VCaP (cell line): ENCODE results near the gene IARS1.

Experiments used
- H3K27ac ChIP-seq: fragments of 450-650 bp; 2 replicates; pipeline ENCODE4 v1.5.1; 2017
- CTCF ChIP-seq: fragments of 450-650 bp; conservative IDR thresholded peaks from 2 replicates; pipeline ENCODE4 v1.5.1; 2017; ENCODE audit warnings: mild to moderate bottlenecking, moderate library complexity

Gene IARS1

DNA sequence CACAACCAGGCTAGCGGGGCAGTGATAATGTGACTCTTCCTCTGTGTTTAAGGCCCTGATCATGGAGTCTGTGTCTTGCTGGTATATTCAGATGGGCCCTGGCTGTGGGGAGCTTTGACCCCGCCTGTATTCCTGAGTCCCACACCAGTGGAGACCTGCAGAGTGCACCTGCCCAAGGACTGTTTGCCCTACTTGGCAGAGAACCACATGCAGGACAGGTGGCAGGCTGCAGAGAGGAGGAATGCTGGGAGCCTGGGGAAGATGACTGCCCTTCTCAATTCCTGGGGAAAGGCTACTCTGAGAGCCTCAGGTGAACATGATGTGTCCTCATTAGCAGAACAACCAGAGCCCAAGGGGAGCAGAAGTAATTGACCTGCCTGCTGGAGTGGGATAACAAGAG, 36.2 kb downstream of the IARS1 start:
- no peak for TF ChIP-seq CTCF

GRCh38 chr9:92254381-92255337, 38.8 kb downstream of the IARS1 start:
- no peak for TF ChIP-seq CTCF
- no peak overlapping the region for H3K27ac ChIP-seq

More for the DNA sequence above, 36.2 kb downstream of the IARS1 start:
- H3K27ac ChIP-seq = no peak overlapping the region

DNA sequence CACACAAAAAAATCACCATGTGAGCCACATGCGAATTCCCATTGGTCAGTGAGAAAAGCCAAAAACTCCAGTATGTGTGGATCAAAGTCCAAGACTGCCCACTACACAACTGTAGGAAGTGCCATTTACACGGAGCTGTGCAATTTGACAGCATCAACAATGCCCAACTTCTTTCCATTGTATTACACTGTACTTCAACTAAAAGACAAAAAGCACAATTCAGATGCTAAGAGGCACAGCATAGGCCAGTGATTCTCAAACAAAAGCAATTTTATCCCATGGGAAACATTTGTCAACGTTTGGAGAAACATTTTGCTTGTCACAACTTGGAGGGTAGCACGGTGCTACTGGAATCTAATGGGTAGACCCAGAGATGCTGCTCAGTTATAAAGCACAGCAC, 39.8 kb downstream of the IARS1 start:
- TF ChIP-seq CTCF = no peak
- H3K27ac ChIP-seq = no peak overlapping the region

DNA sequence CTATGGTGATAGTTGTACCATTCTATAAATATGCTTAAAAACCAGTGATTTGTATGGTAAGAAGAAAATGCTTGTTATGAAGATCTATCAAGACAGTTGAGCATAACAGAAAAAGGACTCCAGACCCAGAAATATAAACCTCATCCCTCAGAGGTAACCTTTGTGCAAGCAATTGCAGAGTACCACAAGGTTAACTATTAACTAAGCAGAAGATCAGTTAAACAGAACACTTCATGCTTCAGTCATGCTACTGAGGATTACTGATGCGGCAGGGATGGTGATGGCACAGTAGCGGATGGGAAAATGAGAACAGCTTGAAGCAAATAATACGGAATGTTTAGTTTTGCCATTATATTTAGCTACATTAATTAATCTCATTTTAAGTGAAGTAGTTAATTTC, 45.5 kb downstream of the IARS1 start:
- TF ChIP-seq CTCF = no peak
- no peak overlapping the region for H3K27ac ChIP-seq

DNA sequence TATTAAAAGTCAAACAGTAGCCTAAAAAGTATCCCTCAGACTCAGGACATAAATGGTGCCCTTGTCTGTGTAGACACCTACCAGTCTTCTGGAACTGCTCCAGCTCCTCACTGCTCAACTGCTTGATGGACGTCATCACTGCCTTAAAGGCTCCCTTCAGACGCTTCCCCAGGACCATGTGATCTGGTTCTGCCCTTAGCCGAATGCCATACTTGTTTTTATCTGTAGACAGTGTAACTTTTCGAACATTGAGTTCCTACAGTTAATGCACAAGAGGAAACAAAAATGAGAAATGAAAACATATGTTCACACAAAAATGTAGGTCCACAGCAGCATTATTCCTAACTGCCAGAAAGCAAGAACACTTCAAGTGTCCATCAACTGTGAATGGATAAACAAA, 46.2 kb downstream of the IARS1 start:
- no peak for TF ChIP-seq CTCF
- no peak overlapping the region for H3K27ac ChIP-seq

DNA sequence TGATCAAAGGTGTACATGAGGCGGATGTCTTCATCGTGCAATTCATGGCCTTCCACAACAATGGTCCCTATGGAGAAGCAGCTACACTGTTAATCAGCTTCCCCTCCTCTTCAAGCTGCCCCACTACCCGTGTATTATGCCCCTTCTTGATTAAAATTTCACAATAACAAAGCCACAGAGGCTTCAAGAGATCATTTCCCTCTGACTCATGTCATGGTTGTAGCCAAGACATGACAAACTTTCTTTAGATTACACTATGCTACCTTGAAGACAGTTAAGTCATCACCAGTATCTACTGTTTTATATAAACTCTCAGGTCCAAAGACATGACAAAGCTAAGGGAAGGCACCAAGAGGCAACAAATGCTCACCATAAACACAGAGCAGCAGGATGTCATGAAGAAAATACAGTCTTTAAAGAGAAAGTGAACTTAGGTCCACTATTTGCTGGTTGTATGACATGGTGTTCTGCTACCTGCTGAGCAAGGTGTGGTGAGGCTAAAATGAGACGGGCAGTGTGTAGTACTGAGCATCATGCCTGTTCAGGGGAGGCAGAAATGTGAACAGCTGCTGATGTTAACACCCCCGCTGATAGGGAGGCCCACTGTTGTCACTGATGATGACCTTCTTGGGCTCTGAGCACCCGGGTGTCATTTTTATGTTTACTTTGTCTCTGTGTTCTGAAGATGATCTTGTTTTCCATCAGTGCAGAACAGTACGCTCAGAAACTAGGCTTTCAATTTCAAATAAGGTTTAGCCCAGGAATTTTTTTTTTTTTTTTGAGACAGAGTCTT, 48.3 kb downstream of the IARS1 start:
- no peak overlapping the region for H3K27ac ChIP-seq
- TF ChIP-seq CTCF = no peak
